Endothelial cell of umbilical vein (primary cell): ENCODE results near the gene SORCS2.

ENCODE experiments used
- EZH2 ChIP-seq: IDR thresholded peaks from 2 replicates; pipeline ENCODE4 v1.6.1; 2012; ENCODE audit warnings: borderline replicate concordance, low read depth, mild to moderate bottlenecking, moderate library complexity, low read length, inconsistent platforms; ENCODE audit not compliant: severe bottlenecking
- GATA2 ChIP-seq: IDR thresholded peaks from 2 replicates; pipeline ENCODE4 v1.7.0; 2011; ENCODE audit warnings: low read depth, mild to moderate bottlenecking, moderate library complexity, mixed read lengths, low read length; ENCODE audit not compliant: insufficient read length, insufficient read depth
- JUN ChIP-seq: IDR thresholded peaks from 2 replicates; pipeline ENCODE4 v1.6.1; 2011; ENCODE audit warnings: borderline replicate concordance, low read depth; ENCODE audit not compliant: insufficient read length, insufficient read depth
- MYC ChIP-seq: IDR thresholded peaks from one replicate; pipeline ENCODE4 v1.6.1; 2011; ENCODE audit warnings: mild to moderate bottlenecking, low read depth, low read length
- POLR2A ChIP-seq: IDR thresholded peaks from 2 replicates; pipeline ENCODE4 v1.6.1; 2012; ENCODE audit warnings: low read depth, mild to moderate bottlenecking, control low read depth, low read length
- POLR2AphosphoS5 ChIP-seq: IDR thresholded peaks from 2 replicates; pipeline ENCODE4 v1.6.1; 2012; ENCODE audit warnings: low read depth, mild to moderate bottlenecking, control low read depth, low read length, moderate library complexity; ENCODE audit not compliant: insufficient read depth
- TF ChIP-seq, protein P1 (sequence below), 2 donors: IDR thresholded peaks; 1 replicate in 1 of 2; 2 replicates in 1 of 2; pipeline ENCODE4 v1.5.1; 2011; ENCODE audit warnings: low read length in 2 of 2, mild to moderate bottlenecking in 2 of 2, moderate library complexity in 2 of 2, control low read depth in 1 of 2, inconsistent platforms in 1 of 2, low read depth in 1 of 2; ENCODE audit not compliant: insufficient read depth in 1 of 2; ENCODE audit errors: extremely low read depth in 1 of 2
- TF ChIP-seq, protein P2 (sequence below): IDR thresholded peaks from 2 replicates; pipeline ENCODE4 v1.6.1; 2011; ENCODE audit not compliant: insufficient read depth, insufficient read length

DNA sequence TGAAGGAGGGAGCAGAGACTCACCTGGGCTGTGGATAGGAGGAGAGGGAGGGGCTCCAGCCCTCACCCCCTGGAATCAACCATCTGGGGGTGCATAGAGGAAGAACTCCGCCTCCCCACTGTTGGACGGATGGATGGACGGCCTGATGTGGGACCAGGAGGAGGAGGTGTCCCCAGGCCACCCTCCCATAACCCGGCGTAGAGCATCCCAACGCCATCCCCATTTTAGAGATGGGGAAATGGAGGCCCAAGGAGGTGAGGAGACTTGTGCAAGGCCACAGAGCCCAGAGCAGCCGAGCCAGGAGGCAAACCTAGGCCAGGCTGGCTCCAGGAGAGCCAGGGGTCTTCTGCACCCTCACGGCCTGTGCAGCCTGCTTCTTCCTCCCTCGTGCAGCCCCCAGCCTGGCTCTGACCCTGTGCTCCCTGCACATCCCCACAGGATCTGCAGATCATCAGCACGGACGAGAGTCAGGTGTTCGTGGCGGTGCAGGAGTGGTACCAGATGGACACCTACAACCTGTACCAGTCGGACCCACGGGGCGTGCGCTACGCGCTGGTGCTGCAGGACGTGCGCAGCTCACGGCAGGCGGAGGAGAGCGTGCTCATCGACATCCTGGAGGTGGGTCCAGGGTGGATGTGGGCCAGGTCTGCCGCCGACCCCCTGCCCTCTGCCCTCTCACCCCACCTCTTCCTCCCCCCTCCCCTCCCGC lies 483.4 kb downstream of the SORCS2 start:
- TF ChIP-seq, protein P1, sequence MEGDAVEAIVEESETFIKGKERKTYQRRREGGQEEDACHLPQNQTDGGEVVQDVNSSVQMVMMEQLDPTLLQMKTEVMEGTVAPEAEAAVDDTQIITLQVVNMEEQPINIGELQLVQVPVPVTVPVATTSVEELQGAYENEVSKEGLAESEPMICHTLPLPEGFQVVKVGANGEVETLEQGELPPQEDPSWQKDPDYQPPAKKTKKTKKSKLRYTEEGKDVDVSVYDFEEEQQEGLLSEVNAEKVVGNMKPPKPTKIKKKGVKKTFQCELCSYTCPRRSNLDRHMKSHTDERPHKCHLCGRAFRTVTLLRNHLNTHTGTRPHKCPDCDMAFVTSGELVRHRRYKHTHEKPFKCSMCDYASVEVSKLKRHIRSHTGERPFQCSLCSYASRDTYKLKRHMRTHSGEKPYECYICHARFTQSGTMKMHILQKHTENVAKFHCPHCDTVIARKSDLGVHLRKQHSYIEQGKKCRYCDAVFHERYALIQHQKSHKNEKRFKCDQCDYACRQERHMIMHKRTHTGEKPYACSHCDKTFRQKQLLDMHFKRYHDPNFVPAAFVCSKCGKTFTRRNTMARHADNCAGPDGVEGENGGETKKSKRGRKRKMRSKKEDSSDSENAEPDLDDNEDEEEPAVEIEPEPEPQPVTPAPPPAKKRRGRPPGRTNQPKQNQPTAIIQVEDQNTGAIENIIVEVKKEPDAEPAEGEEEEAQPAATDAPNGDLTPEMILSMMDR (IDR thresholded peaks at IDR 0.05; ENCODE audit: extremely low read depth in 1 of 2, insufficient read depth in 1 of 2, low read depth in 1 of 2, low read length in 2 of 2) = no peak
- TF ChIP-seq POLR2A (no peak), POLR2AphosphoS5 (no peak), MYC (no peak), EZH2 (no peak), JUN (no peak), GATA2 (no peak)
- TF ChIP-seq, protein P2, sequence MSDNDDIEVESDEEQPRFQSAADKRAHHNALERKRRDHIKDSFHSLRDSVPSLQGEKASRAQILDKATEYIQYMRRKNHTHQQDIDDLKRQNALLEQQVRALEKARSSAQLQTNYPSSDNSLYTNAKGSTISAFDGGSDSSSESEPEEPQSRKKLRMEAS = no peak
